ENCODE measurements around the gene CAPG.
"Not testable (repeated sequence)": the region's sequence is repeated elsewhere in the genome, so short reads cannot be mapped to it uniquely, and the experiment has no call there.

CAPG gene

DNA sequence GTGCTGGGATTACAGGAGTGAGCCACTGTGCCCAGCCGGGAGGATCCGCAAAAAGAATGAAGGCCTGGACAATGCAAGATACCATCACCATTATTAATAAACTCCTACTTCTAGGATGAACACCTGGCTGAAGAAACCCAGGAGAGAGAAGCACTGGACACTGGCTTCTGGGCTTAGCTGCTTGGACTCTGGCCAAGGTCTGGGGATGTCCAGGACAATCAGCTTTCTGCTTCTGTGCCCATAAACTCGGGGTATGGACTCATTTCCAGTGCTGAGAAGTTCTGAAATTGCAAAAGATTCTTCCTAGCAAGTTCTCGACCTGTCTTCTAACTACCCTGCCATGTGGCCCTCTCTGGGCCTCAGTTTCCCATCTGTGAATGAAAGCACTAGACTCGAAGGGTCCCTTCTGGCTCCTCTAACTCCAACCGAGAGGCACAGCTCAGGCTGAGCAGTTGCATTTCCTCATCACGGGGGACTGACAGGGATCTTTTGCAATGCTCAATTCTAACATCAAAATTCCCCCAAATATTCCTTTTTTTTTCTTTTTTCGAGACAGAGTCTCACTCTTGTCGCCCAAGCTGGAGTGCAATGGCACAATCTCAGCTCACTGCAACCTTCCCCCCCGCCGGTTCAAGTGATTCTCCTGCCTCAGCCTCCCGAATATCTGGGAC, 5.9 kb upstream of the CAPG start (continued):
- TF ChIP-seq, protein P1, sequence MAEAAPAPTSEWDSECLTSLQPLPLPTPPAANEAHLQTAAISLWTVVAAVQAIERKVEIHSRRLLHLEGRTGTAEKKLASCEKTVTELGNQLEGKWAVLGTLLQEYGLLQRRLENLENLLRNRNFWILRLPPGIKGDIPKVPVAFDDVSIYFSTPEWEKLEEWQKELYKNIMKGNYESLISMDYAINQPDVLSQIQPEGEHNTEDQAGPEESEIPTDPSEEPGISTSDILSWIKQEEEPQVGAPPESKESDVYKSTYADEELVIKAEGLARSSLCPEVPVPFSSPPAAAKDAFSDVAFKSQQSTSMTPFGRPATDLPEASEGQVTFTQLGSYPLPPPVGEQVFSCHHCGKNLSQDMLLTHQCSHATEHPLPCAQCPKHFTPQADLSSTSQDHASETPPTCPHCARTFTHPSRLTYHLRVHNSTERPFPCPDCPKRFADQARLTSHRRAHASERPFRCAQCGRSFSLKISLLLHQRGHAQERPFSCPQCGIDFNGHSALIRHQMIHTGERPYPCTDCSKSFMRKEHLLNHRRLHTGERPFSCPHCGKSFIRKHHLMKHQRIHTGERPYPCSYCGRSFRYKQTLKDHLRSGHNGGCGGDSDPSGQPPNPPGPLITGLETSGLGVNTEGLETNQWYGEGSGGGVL (tag by site-specific recombination; IDR thresholded peaks at IDR 0.05): no peak
- TF ChIP-seq ZNF571 (tag by site-specific recombination; IDR thresholded peaks at IDR 0.05) (no peak), EGR2 (tag by site-specific recombination; IDR thresholded peaks at IDR 0.05; ENCODE audit: low read depth) (no peak), ZNF366 (tag by site-specific recombination; conservative IDR thresholded peaks at IDR 0.05) (no peak), ZNF530 (tag by site-specific recombination; IDR thresholded peaks at IDR 0.05; ENCODE audit: low read depth) (no peak), MEIS1 (CRISPR knock-in tag; IDR thresholded peaks at IDR 0.05; ENCODE audit: borderline replicate concordance) (no peak), ZFP3 (tag by site-specific recombination; IDR thresholded peaks at IDR 0.05; ENCODE audit: low read depth) (no peak), REPIN1 (tag by site-specific recombination; IDR thresholded peaks at IDR 0.05; ENCODE audit: low read depth) (no peak), ZSCAN30 (tag by site-specific recombination; IDR thresholded peaks at IDR 0.05) (no peak), ZNF16 (tag by site-specific recombination; IDR thresholded peaks at IDR 0.05; ENCODE audit: low read depth) (no peak), ZNF341 (tag by site-specific recombination; IDR thresholded peaks at IDR 0.05; ENCODE audit: low read depth) (no peak)
- TF ChIP-seq, protein P2, sequence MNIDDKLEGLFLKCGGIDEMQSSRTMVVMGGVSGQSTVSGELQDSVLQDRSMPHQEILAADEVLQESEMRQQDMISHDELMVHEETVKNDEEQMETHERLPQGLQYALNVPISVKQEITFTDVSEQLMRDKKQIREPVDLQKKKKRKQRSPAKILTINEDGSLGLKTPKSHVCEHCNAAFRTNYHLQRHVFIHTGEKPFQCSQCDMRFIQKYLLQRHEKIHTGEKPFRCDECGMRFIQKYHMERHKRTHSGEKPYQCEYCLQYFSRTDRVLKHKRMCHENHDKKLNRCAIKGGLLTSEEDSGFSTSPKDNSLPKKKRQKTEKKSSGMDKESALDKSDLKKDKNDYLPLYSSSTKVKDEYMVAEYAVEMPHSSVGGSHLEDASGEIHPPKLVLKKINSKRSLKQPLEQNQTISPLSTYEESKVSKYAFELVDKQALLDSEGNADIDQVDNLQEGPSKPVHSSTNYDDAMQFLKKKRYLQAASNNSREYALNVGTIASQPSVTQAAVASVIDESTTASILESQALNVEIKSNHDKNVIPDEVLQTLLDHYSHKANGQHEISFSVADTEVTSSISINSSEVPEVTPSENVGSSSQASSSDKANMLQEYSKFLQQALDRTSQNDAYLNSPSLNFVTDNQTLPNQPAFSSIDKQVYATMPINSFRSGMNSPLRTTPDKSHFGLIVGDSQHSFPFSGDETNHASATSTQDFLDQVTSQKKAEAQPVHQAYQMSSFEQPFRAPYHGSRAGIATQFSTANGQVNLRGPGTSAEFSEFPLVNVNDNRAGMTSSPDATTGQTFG (tag by site-specific recombination; IDR thresholded peaks at IDR 0.05; ENCODE audit: borderline replicate concordance): no peak
- TF ChIP-seq, protein P3, sequence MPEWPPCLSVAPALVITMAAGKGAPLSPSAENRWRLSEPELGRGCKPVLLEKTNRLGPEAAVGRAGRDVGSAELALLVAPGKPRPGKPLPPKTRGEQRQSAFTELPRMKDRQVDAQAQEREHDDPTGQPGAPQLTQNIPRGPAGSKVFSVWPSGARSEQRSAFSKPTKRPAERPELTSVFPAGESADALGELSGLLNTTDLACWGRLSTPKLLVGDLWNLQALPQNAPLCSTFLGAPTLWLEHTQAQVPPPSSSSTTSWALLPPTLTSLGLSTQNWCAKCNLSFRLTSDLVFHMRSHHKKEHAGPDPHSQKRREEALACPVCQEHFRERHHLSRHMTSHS (tag by site-specific recombination; IDR thresholded peaks at IDR 0.05): no peak
- TF ChIP-seq, protein P4, sequence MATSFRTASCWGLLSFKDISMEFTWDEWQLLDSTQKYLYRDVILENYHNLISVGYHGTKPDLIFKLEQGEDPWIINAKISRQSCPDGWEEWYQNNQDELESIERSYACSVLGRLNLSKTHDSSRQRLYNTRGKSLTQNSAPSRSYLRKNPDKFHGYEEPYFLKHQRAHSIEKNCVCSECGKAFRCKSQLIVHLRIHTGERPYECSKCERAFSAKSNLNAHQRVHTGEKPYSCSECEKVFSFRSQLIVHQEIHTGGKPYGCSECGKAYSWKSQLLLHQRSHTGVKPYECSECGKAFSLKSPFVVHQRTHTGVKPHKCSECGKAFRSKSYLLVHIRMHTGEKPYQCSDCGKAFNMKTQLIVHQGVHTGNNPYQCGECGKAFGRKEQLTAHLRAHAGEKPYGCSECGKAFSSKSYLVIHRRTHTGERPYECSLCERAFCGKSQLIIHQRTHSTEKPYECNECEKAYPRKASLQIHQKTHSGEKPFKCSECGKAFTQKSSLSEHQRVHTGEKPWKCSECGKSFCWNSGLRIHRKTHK (tag by site-specific recombination; IDR thresholded peaks at IDR 0.05): no peak
- TF ChIP-seq, protein P5, sequence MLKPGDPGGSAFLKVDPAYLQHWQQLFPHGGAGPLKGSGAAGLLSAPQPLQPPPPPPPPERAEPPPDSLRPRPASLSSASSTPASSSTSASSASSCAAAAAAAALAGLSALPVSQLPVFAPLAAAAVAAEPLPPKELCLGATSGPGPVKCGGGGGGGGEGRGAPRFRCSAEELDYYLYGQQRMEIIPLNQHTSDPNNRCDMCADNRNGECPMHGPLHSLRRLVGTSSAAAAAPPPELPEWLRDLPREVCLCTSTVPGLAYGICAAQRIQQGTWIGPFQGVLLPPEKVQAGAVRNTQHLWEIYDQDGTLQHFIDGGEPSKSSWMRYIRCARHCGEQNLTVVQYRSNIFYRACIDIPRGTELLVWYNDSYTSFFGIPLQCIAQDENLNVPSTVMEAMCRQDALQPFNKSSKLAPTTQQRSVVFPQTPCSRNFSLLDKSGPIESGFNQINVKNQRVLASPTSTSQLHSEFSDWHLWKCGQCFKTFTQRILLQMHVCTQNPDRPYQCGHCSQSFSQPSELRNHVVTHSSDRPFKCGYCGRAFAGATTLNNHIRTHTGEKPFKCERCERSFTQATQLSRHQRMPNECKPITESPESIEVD (tag by site-specific recombination; IDR thresholded peaks at IDR 0.05): no peak

DNA sequence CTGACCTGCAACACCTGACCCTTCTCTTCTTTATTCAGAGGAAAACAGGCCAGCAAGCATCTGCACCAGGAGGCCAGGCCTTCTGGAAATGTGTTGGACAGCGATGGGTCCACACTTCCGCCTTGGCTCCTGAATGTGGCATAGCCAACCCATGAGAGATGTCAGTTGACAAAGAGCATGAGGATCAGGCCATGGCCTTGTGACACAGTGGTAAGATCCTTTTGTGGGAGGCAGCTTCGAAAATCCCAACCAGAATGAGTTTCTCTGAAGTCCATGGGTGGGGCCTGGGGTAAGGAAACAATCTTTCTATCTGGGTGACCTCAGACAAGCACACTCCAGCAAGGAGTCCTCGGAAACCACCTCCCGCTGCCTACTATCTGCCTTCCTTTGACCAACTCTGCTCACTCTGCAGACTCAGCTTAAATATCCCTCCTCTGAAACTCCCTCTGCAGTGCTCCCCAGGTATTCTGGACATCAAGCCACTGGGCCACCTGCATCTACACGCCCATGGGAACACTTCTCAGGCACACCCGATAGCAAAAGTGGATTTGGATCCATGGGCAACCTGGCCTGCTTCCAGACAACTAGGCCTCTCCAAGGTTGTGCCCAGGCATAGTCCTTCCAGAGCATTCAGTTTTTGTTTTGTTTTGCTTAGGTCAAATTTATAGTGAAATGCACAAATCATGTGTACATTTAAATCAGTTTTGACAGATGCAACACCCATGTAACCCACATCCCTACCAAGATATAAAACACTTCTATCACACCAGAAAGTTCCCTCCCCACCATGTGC, 4.8 kb upstream of the CAPG start:
- TF ChIP-seq, protein P6, sequence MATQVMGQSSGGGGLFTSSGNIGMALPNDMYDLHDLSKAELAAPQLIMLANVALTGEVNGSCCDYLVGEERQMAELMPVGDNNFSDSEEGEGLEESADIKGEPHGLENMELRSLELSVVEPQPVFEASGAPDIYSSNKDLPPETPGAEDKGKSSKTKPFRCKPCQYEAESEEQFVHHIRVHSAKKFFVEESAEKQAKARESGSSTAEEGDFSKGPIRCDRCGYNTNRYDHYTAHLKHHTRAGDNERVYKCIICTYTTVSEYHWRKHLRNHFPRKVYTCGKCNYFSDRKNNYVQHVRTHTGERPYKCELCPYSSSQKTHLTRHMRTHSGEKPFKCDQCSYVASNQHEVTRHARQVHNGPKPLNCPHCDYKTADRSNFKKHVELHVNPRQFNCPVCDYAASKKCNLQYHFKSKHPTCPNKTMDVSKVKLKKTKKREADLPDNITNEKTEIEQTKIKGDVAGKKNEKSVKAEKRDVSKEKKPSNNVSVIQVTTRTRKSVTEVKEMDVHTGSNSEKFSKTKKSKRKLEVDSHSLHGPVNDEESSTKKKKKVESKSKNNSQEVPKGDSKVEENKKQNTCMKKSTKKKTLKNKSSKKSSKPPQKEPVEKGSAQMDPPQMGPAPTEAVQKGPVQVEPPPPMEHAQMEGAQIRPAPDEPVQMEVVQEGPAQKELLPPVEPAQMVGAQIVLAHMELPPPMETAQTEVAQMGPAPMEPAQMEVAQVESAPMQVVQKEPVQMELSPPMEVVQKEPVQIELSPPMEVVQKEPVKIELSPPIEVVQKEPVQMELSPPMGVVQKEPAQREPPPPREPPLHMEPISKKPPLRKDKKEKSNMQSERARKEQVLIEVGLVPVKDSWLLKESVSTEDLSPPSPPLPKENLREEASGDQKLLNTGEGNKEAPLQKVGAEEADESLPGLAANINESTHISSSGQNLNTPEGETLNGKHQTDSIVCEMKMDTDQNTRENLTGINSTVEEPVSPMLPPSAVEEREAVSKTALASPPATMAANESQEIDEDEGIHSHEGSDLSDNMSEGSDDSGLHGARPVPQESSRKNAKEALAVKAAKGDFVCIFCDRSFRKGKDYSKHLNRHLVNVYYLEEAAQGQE (tag by site-specific recombination; IDR thresholded peaks at IDR 0.05): peak; percentile 32; the same call in 1 of the 2 replicates
- no peak for TF ChIP-seq ZNF558 (tag by site-specific recombination; IDR thresholded peaks at IDR 0.05)
- Histone ChIP-seq H3K36me3 (ENCODE audit: control insufficient read depth in 2 of 2, insufficient read depth in 1 of 2, low read length in 2 of 2) (no peaks in the 10 kb centered on the region), H3K4me1 (ENCODE audit: control insufficient read depth, insufficient read depth, low read length) (peaks cover 4% of the 10 kb centered on the region), H3K9me3 (ENCODE audit: control insufficient read depth, insufficient read depth, low read depth, low read length) (no peaks in the 10 kb centered on the region), H3K4me3 (ENCODE audit: low read depth, low read length) (no peak overlapping the region), H3K27ac (ENCODE audit: extremely low read depth, low read depth, low read length) (no peak overlapping the region)
- ChIA-PET POLR2A (interaction anchor here (0.7 to 1.2 kb wide), 3 partner anchors 124 to 125 kb away, joined by 3 to 5 read pairs (median 5); partner anchors contain the start of gene MAT2A), CTCF (interaction anchor here (0.6 to 1.1 kb wide), 2 partner anchors 222 to 226 kb away, joined by 3 to 7 read pairs; no protein-coding TSS in a partner anchor)

DNA sequence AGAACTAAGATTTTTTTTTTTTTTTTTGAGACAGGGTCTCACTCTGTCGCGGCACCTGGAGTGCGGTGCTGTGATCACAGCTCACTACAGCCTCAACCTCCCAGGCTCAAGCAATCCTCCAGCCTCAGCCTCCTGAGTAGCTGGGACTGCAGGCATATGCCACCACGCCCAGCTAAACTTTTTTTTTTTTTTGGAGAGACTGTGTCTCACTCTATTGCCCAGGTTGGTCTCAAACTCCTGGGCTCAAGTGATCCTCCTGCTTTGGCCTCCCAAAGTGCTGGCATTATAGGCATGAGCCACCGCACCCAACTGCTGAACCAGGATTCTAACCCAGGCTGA, 4.2 kb upstream of the CAPG start:
- H3K27ac ChIP-seq (ENCODE audit: extremely low read depth, low read depth, low read length); H3K4me3 ChIP-seq (ENCODE audit: low read depth, low read length); H3K9me3 ChIP-seq (ENCODE audit: control insufficient read depth, insufficient read depth, low read depth, low read length); H3K4me1 ChIP-seq (ENCODE audit: control insufficient read depth, insufficient read depth, low read length); H3K36me3 ChIP-seq (ENCODE audit: control insufficient read depth in 2 of 2, insufficient read depth in 1 of 2, low read length in 2 of 2): not testable (repeated sequence)
- POLR2A ChIA-PET: interaction anchor here (0.7 to 1.2 kb wide), 2 partner anchors 124 to 125 kb away, joined by 3 to 5 read pairs; partner anchors contain the start of gene MAT2A
- CTCF ChIA-PET: interaction anchor here (0.6 to 1.1 kb wide), 4 partner anchors 137 to 226 kb away, joined by 3 to 7 read pairs (median 4); no protein-coding TSS in a partner anchor

Measured in HEK293 (cell line).